ENCODE results near the gene NAE1. TPM values are rescaled to one million over a fixed set of nuclear protein-coding genes. Genes with fewer than 3 reads are reported as not detected.
A peak's percentile ranks its signal among the peaks of the same experiment; 100 is the strongest.

NAE1 gene
- total RNA-seq, 1 experiment from 2014 or later, result 123 TPM

DNA sequence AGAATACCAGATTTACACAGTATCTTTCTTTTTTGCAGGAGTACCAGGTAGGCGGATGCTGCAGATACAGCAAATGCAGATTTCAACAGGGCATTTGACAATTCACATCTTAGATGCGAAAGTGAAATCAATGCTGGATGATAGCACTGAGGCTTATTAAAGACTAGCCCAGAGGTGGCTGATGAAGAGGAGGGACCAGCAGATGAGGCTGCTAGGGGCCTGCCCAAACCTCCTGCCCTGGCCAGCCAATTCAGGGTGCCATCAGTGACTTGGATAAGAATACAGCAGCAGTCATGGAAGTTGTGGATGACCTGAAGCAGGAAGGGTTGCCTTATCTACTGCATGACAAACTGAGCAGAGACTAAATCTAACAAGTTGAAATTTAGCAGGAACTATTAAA, 77.8 kb downstream of the NAE1 start:
- TF ChIP-seq, protein P1, sequence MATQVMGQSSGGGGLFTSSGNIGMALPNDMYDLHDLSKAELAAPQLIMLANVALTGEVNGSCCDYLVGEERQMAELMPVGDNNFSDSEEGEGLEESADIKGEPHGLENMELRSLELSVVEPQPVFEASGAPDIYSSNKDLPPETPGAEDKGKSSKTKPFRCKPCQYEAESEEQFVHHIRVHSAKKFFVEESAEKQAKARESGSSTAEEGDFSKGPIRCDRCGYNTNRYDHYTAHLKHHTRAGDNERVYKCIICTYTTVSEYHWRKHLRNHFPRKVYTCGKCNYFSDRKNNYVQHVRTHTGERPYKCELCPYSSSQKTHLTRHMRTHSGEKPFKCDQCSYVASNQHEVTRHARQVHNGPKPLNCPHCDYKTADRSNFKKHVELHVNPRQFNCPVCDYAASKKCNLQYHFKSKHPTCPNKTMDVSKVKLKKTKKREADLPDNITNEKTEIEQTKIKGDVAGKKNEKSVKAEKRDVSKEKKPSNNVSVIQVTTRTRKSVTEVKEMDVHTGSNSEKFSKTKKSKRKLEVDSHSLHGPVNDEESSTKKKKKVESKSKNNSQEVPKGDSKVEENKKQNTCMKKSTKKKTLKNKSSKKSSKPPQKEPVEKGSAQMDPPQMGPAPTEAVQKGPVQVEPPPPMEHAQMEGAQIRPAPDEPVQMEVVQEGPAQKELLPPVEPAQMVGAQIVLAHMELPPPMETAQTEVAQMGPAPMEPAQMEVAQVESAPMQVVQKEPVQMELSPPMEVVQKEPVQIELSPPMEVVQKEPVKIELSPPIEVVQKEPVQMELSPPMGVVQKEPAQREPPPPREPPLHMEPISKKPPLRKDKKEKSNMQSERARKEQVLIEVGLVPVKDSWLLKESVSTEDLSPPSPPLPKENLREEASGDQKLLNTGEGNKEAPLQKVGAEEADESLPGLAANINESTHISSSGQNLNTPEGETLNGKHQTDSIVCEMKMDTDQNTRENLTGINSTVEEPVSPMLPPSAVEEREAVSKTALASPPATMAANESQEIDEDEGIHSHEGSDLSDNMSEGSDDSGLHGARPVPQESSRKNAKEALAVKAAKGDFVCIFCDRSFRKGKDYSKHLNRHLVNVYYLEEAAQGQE (IDR thresholded peaks at IDR 0.05; ENCODE audit: low read depth), result no peak
- TF ChIP-seq CBX3 (IDR thresholded peaks at IDR 0.05; ENCODE audit: low read depth), result 0 out of 2 replicates have a peak, but pooled peaks have one; percentile 28
- Histone ChIP-seq H3K9me2 (ENCODE audit: insufficient read depth) (no peaks in the 10 kb centered on the region), H3K9ac (ENCODE audit: low read length) (no peak overlapping the region), H3K27me3 (ENCODE audit: insufficient read depth, low read length) (no peaks in the 10 kb centered on the region), H3K4me1 (ENCODE audit: control insufficient read depth in 1 of 2, insufficient read depth in 2 of 2, low read length in 2 of 2) (peaks cover 12 to 19% of the 10 kb centered on the region in 2 experiments), H3K79me2 (ENCODE audit: insufficient read depth, low read length) (peaks cover 34% of the 10 kb centered on the region), H3K36me3 (ENCODE audit: control insufficient read depth in 1 of 2, insufficient read depth in 2 of 2, low read length in 2 of 2) (peaks cover 10 to 12% of the 10 kb centered on the region in 2 experiments; a peak in 3 of 4 replicates), H4K20me1 (ENCODE audit: insufficient read depth) (no peaks in the 10 kb centered on the region), H2AFZ (ENCODE audit: low read depth, low read length, poor library complexity, severe bottlenecking) (no peak overlapping the region), H3K4me2 (ENCODE audit: low read length) (no peak overlapping the region), H3K4me3 (replicated peaks in 1 of 2; ENCODE audit: low read depth in 1 of 2, low read length in 2 of 2) (no peak overlapping the region), H3K27ac (ENCODE audit: low read depth, low read length) (no peak overlapping the region), H3K9me3 (ENCODE audit: control insufficient read depth in 1 of 2, insufficient read depth in 1 of 2, low read depth in 1 of 2, low read length in 2 of 2) (0 out of 4 replicates have a peak, but pooled peaks cover 0 to 5% of the 10 kb centered on the region in 2 experiments)
- RAD21 ChIA-PET (ENCODE audit: low non-redundant PET in 1 of 2, low total read pairs in 2 of 2, uncharacterized antibody in 2 of 2, unreplicated experiment in 2 of 2), result no interaction called here
- ATAC-seq (no peak), DNase-seq (ENCODE audit: low read depth, low spot score) (no peak)
- CTCF ChIA-PET, result interaction anchor here (1.0 to 2.8 kb wide), 3 partner anchors 12 to 99 kb away, joined by 3 to 22 read pairs (median 4); no protein-coding TSS in a partner anchor
- intact Hi-C loops (cut with micrococcal nuclease), result no loop called here
- no TSS peak for BruUV-seq (replicated peaks)
- POLR2A ChIA-PET, result no interaction called here

Other genes with a start within 250 kb of the NAE1 start
- 12.8 TPM for gene CMTM3, start 226.3 kb downstream of the NAE1 start, total RNA-seq (2021; ENCODE audit: unreplicated experiment)
- gene CMTM4, start 134.2 kb downstream of the NAE1 start, total RNA-seq (2021; ENCODE audit: unreplicated experiment), result 77.8 TPM
- 92.8 TPM for gene DYNC1LI2, start 79.4 kb downstream of the NAE1 start, total RNA-seq (2021; ENCODE audit: unreplicated experiment)
- not detected for gene TERB1, start 29.4 kb downstream of the NAE1 start, total RNA-seq (2021; ENCODE audit: unreplicated experiment)
- gene CA7, start 13.4 kb upstream of the NAE1 start, total RNA-seq (2021; ENCODE audit: unreplicated experiment), result not detected
- 19.9 TPM for gene PDP2, start 49.5 kb upstream of the NAE1 start, total RNA-seq (2021; ENCODE audit: unreplicated experiment)
- gene CDH16, start 87.9 kb upstream of the NAE1 start, total RNA-seq (2021; ENCODE audit: unreplicated experiment), result not detected
- 2.2 TPM for gene RRAD, start 94.6 kb upstream of the NAE1 start, total RNA-seq (2021; ENCODE audit: unreplicated experiment)
- gene CIAO2B, start 103.4 kb upstream of the NAE1 start, total RNA-seq (2021; ENCODE audit: unreplicated experiment), result 113 TPM
- gene CES2, start 104.5 kb upstream of the NAE1 start, total RNA-seq (2021; ENCODE audit: unreplicated experiment), result 35.4 TPM
- 10.8 TPM for gene CES3, start 130.3 kb upstream of the NAE1 start, total RNA-seq (2021; ENCODE audit: unreplicated experiment)
- gene CES4A, start 157.6 kb upstream of the NAE1 start, total RNA-seq (2021; ENCODE audit: unreplicated experiment), result not detected
- 101 TPM for gene CBFB, start 198.2 kb upstream of the NAE1 start, total RNA-seq (2021; ENCODE audit: unreplicated experiment)